Esophagus muscularis mucosa (tissue), 4 donors: ENCODE results near the gene RAPGEF2. TPM values are rescaled to one million over a fixed set of nuclear protein-coding genes. Genes with fewer than 3 reads are reported as not detected.
"Not testable (repeated sequence)": the region's sequence is repeated elsewhere in the genome, so short reads cannot be mapped to it uniquely, and the experiment has no call there.

Experiments used
- DNase-seq: peaks from one replicate; pipeline ENCODE4 v3.0.0-alpha.2; 2017; ENCODE audit errors: extremely low spot score
- H3K27ac ChIP-seq, 4 donors: fragments of 200-600 bp; sonication (generic); replicated peaks in 1 of 4; 1 replicate in 3 of 4; 2 replicates in 1 of 4; pipeline ENCODE4 v1.5.1; 2016 to 2019; ENCODE audit warnings: mild to moderate bottlenecking in 1 of 4
- H3K27me3 ChIP-seq, 4 donors: fragments of 200-600 bp; sonication (generic); one replicate each; pipeline versions ENCODE4 v1.5.1 to v1.6.0; 2016 to 2019
- H3K36me3 ChIP-seq, 4 donors: fragments of 200-600 bp; sonication (generic); one replicate each; pipeline ENCODE4 v1.5.1; 2016 to 2019
- H3K4me1 ChIP-seq, 4 donors: fragments of 200-600 bp; sonication (generic); one replicate each; pipeline ENCODE4 v1.5.1; 2016 to 2019
- H3K4me3 ChIP-seq, 4 donors: fragments of 200-600 bp; sonication (generic); 1 replicate in 2 of 4; 2 replicates in 2 of 4; pipeline ENCODE4 v1.5.1; 2016 to 2019; ENCODE audit warnings: mild to moderate bottlenecking in 4 of 4, moderate library complexity in 1 of 4
- H3K9me3 ChIP-seq, 4 donors: fragments of 200-600 bp; sonication (generic); 1 replicate in 3 of 4; 2 replicates in 1 of 4; pipeline ENCODE4 v1.5.1; 2016 to 2019
- EP300 ChIP-seq: sonication (generic); formaldehyde crosslinking; IDR thresholded peaks from one replicate; pipeline ENCODE4 v1.6.1; 2017; ENCODE audit warnings: antibody characterized with exemption
- POLR2A ChIP-seq: fragments of 450-650 bp; IDR thresholded peaks from one replicate; pipeline ENCODE4 v1.6.1; 2017; ENCODE audit warnings: antibody characterized with exemption, moderate library complexity, mild to moderate bottlenecking, low read depth
- POLR2AphosphoS5 ChIP-seq, 2 donors: sonication (generic); formaldehyde crosslinking; IDR thresholded peaks; one replicate each; pipeline ENCODE4 v1.6.1; 2017; ENCODE audit warnings: antibody characterized with exemption in 2 of 2
- WGBS: methylation state at CpG from one replicate; pipeline ENCODE4 v1.1.5; 2018; 5-methylcytosine and 5-hydroxymethylcytosine counted together
- intact Hi-C: fragments of 100-400 bp; cut with DNase I; formaldehyde crosslinking; loops from one replicate; pipeline ENCODE4 v1.15.1; 2023
- total RNA-seq, 4 donors: library from RNA; depleted of rRNA; stranded (reverse); fragments of >200 nt; gene quantifications; one replicate each; pipeline versions ENCODE4 v1.1.0 to v1.2.1, GENCODE V29; 2016
- TF ChIP-seq, protein P1 (sequence below), 3 experiments: fragments of 200-600 bp in 2 of 3; fragments of 450-650 bp in 1 of 3; sonication (generic) in 2 of 3; IDR thresholded peaks; one replicate each; pipeline ENCODE4 v1.5.1; 2017 to 2019; ENCODE audit warnings: antibody characterized with exemption in 3 of 3, mild to moderate bottlenecking in 2 of 3, moderate library complexity in 1 of 3

The RAPGEF2 gene
- total RNA-seq, 4 donors from 2014 or later, result 55.6 to 61.5 (median 58.4) TPM

DNA sequence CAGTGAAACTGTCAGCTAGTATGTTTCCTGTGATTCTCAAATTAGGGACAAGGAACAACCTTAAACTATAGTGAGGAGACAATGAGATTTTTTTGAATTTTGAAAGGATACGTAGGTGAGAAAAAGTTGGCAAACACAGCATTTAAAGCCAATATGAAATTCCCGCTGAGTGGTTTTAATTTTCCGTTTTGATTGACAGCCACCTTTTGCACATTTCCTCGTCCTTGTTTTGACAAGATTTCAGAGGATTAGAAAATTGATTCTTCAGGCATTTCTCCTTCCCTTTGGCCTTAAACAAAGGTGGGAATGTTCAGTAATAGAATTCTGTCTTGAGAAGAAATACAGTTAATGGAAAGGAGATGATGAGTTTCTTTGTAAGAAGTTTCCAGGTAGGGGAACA lies 52.2 kb downstream of the RAPGEF2 start:
- no peaks in the 10 kb centered on the region for H3K27me3 ChIP-seq
- H3K9me3 ChIP-seq, result no peaks in the 10 kb centered on the region
- no peak overlapping the region for H3K27ac ChIP-seq
- WGBS, result 91% methylated on average over 4 of the region's 4 CpGs
- no peak overlapping the region for H3K4me3 ChIP-seq
- no peak for TF ChIP-seq POLR2AphosphoS5 (IDR thresholded peaks at IDR 0.05)
- TF ChIP-seq, protein P1, sequence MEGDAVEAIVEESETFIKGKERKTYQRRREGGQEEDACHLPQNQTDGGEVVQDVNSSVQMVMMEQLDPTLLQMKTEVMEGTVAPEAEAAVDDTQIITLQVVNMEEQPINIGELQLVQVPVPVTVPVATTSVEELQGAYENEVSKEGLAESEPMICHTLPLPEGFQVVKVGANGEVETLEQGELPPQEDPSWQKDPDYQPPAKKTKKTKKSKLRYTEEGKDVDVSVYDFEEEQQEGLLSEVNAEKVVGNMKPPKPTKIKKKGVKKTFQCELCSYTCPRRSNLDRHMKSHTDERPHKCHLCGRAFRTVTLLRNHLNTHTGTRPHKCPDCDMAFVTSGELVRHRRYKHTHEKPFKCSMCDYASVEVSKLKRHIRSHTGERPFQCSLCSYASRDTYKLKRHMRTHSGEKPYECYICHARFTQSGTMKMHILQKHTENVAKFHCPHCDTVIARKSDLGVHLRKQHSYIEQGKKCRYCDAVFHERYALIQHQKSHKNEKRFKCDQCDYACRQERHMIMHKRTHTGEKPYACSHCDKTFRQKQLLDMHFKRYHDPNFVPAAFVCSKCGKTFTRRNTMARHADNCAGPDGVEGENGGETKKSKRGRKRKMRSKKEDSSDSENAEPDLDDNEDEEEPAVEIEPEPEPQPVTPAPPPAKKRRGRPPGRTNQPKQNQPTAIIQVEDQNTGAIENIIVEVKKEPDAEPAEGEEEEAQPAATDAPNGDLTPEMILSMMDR (IDR thresholded peaks at IDR 0.05), result no peak
- TF ChIP-seq EP300, result no peak
- intact Hi-C loops, result no loop called here
- H3K36me3 ChIP-seq, result no peaks in the 10 kb centered on the region
- DNase-seq, result no peak
- H3K4me1 ChIP-seq, result peaks cover 28 to 49% (median 31%) of the 10 kb centered on the region in 4 donors

- no peaks in the 10 kb centered on the region for H3K36me3 ChIP-seq
- H3K4me3 ChIP-seq, result no peak overlapping the region
- H3K9me3 ChIP-seq, result no peaks in the 10 kb centered on the region
- no peaks in the 10 kb centered on the region for H3K27me3 ChIP-seq
- no peak for DNase-seq
- H3K27ac ChIP-seq, result no peak overlapping the region
- intact Hi-C loops, result no loop called here
- no peak for TF ChIP-seq POLR2A
- no peak for TF ChIP-seq EP300
- no peak for TF ChIP-seq POLR2AphosphoS5 (IDR thresholded peaks at IDR 0.05)
- TF ChIP-seq, protein P1 (IDR thresholded peaks at IDR 0.05), result no peak
- peaks cover 29 to 53% (median 35%) of the 10 kb centered on the region in 4 donors for H3K4me1 ChIP-seq
Measured at GRCh38 chr4:159158083-159158617, 55.3 kb downstream of the RAPGEF2 start.

GRCh38 chr4:159158985-159159384 lies 56.1 kb downstream of the RAPGEF2 start:
- DNase-seq, result no peak
- H3K4me1 ChIP-seq, result peaks cover 28 to 53% (median 33%) of the 10 kb centered on the region in 4 donors
- no peak overlapping the region for H3K4me3 ChIP-seq
- TF ChIP-seq POLR2A (no peak), EP300 (no peak)
- TF ChIP-seq, protein P1 (IDR thresholded peaks at IDR 0.05), result no peak
- no peaks in the 10 kb centered on the region for H3K27me3 ChIP-seq
- no peaks in the 10 kb centered on the region for H3K36me3 ChIP-seq
- no peak overlapping the region for H3K27ac ChIP-seq
- intact Hi-C loops, result no loop called here
- H3K9me3 ChIP-seq, result no peaks in the 10 kb centered on the region
- WGBS, result 72% methylated on average over 5 of the region's 5 CpGs

- H3K27ac ChIP-seq, result no peak overlapping the region
- intact Hi-C loops, result no loop called here
- 49% methylated on average over 2 of the region's 2 CpGs for WGBS
- no peaks in the 10 kb centered on the region for H3K36me3 ChIP-seq
- no peaks in the 10 kb centered on the region for H3K9me3 ChIP-seq
- DNase-seq, result no peak
- no peaks in the 10 kb centered on the region for H3K27me3 ChIP-seq
- TF ChIP-seq, protein P1 (IDR thresholded peaks at IDR 0.05), result no peak
- TF ChIP-seq POLR2AphosphoS5 (IDR thresholded peaks at IDR 0.05), result no peak
- peaks cover 28 to 55% (median 35%) of the 10 kb centered on the region in 4 donors for H3K4me1 ChIP-seq
- H3K4me3 ChIP-seq, result no peak overlapping the region
Measured at GRCh38 chr4:159159611-159160010, 56.7 kb downstream of the RAPGEF2 start.

DNA sequence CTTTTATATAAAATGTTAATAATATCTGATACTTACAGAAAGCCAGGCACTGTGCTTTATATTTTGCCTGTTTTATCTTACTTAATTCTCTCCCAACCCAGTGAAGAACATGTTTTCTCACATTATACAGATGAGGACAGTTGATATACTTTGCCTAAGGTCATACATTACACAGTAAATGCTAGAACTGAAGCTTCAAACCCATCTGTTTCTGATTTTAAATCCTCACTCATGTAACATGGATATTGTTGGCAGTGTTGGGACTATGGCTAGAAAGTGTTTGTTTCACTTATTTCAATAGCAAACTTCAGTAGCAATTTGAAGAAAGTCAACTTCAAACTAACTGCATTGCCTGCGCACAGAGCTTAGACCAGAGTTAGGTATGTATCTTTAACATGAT lies 57.4 kb downstream of the RAPGEF2 start:
- no peak overlapping the region for H3K4me3 ChIP-seq
- peaks cover 31 to 61% (median 39%) of the 10 kb centered on the region in 4 donors for H3K4me1 ChIP-seq
- H3K36me3 ChIP-seq, result no peaks in the 10 kb centered on the region
- DNase-seq, result no peak
- intact Hi-C loops, result no loop called here
- no peaks in the 10 kb centered on the region for H3K27me3 ChIP-seq
- H3K27ac ChIP-seq, result no peak overlapping the region
- 95% methylated on average over 1 of the region's 1 CpG for WGBS
- H3K9me3 ChIP-seq, result no peaks in the 10 kb centered on the region
- no peak for TF ChIP-seq EP300

DNA sequence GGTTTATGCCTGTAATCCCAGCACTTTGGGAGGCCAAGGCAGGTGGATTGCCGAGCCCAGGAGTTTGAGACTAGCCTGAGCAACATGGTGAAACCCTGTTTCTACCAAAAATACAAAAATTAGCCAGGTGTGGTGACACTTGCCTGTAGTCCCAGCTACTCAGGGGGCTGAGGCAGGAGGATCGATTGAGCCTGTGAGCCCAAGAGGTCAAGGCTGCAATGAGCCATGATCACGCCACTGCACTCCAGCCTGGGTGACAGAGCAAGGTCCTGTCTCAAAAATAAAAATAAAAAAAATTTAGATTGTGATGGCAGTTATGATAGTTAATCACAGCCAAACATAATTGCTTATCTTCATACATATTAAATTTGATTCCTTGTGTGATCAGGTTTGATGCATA lies 58.6 kb downstream of the RAPGEF2 start:
- 93% methylated on average over 3 of the region's 3 CpGs for WGBS
- H3K36me3 ChIP-seq, DNase-seq, H3K27me3 ChIP-seq, intact Hi-C loops, H3K27ac ChIP-seq, H3K9me3 ChIP-seq, H3K4me3 ChIP-seq: not testable (repeated sequence)
- H3K4me1 ChIP-seq, result peaks cover 41 to 72% (median 44%) of the 10 kb centered on the region in 4 donors
